Caco-2 (cell line): ENCODE measurements around the gene ADD1. TPM values are rescaled to one million over a fixed set of nuclear protein-coding genes. Genes with fewer than 3 reads are reported as not detected.

Source experiments
- BruUV-seq: library from RNA; stranded (reverse); fragments of 400-500 nt; replicated peaks from 2 replicates; lab custom pipeline; 2021; lab: Mats Ljungman, UMichigan
- CTCF ChIA-PET: fragments of 300-600 bp; sonication (Branson Sonifier 250); formaldehyde crosslinking; loops from one replicate; lab custom pipeline; 2022; ENCODE audit warnings: antibody characterized with exemption; lab: Charles Lee
- POLR2A ChIA-PET: fragments of 300-600 bp; sonication (Branson Sonifier 250); formaldehyde crosslinking; loops from one replicate; lab custom pipeline; 2022; ENCODE audit warnings: antibody characterized with exemption; lab: Charles Lee
- DNase-seq, 2 experiments: peaks; one replicate each; pipeline versions ENCODE4 v3.0.0 to v3.0.0-alpha.2; 2020 to 2022
- H3K27me3 ChIP-seq: replicated peaks from 2 replicates; pipeline ENCODE4 v1.6.0; 2011; ENCODE audit warnings: low read length; ENCODE audit not compliant: control insufficient read depth, insufficient read depth
- H3K36me3 ChIP-seq: 2 replicates; pipeline ENCODE4 v1.5.1; 2011; ENCODE audit warnings: low read length; ENCODE audit not compliant: control insufficient read depth, insufficient read depth
- H3K4me1 ChIP-seq: fragments of 250-450 bp; sonication (Bioruptor Pico); 2 replicates; pipeline ENCODE4 v1.5.1; 2020; ENCODE audit warnings: mild to moderate bottlenecking
- H3K4me3 ChIP-seq: 2 replicates; pipeline ENCODE4 v1.5.1; 2011; ENCODE audit warnings: low read depth, mild to moderate bottlenecking, control low read depth, low read length
- H3K9me3 ChIP-seq: fragments of 250-450 bp; sonication (Bioruptor Pico); 2 replicates; pipeline ENCODE4 v1.5.1; 2020; ENCODE audit warnings: mild to moderate bottlenecking, moderate library complexity
- H3K27ac Mint-ChIP-seq: one replicate; pipeline ENCODE4 v1.8.0; 2022; ENCODE audit warnings: mixed read lengths; ENCODE audit not compliant: unreplicated experiment
- H3K27me3 Mint-ChIP-seq: one replicate; pipeline ENCODE4 v1.8.0; 2022; ENCODE audit warnings: mixed read lengths; ENCODE audit not compliant: insufficient read depth, unreplicated experiment
- H3K36me3 Mint-ChIP-seq: one replicate; pipeline ENCODE4 v1.8.0; 2022; ENCODE audit warnings: mild to moderate bottlenecking, mixed read lengths; ENCODE audit not compliant: insufficient read depth, unreplicated experiment
- H3K4me1 Mint-ChIP-seq: one replicate; pipeline ENCODE4 v1.8.0; 2022; ENCODE audit warnings: low read depth, mixed read lengths; ENCODE audit not compliant: unreplicated experiment
- H3K4me3 Mint-ChIP-seq: one replicate; pipeline ENCODE4 v1.8.0; 2022; ENCODE audit warnings: mild to moderate bottlenecking, moderate library complexity, mixed read lengths; ENCODE audit not compliant: unreplicated experiment
- H3K9me3 Mint-ChIP-seq: one replicate; pipeline ENCODE4 v1.8.0; 2022; ENCODE audit warnings: mixed read lengths; ENCODE audit not compliant: unreplicated experiment
- intact Hi-C: fragments of 100-400 bp; cut with micrococcal nuclease; formaldehyde crosslinking; loops from one replicate; pipeline ENCODE4 v1.10.0; 2022; ENCODE audit not compliant: unreplicated experiment
- total RNA-seq: library from RNA; stranded (reverse); gene quantifications from 2 replicates; pipeline ENCODE4 v1.2.3, GENCODE V29; 2022
- TF ChIP-seq, protein P1 (sequence below), 2 experiments: fragments of 200-600 bp in 1 of 2; IDR thresholded peaks; 1 replicate in 1 of 2; 2 replicates in 1 of 2; pipeline versions ENCODE4 v1.5.1 to v1.8.0; 2011 to 2022; ENCODE audit warnings: antibody characterized with exemption in 1 of 2, control low read depth in 1 of 2, inconsistent platforms in 1 of 2, low read depth in 1 of 2, low read length in 1 of 2, mild to moderate bottlenecking in 1 of 2, moderate library complexity in 1 of 2; ENCODE audit not compliant: insufficient read depth in 1 of 2, severe bottlenecking in 1 of 2, unreplicated experiment in 1 of 2

Gene ADD1
- total RNA-seq, 1 experiment from 2014 or later = 242 TPM

DNA sequence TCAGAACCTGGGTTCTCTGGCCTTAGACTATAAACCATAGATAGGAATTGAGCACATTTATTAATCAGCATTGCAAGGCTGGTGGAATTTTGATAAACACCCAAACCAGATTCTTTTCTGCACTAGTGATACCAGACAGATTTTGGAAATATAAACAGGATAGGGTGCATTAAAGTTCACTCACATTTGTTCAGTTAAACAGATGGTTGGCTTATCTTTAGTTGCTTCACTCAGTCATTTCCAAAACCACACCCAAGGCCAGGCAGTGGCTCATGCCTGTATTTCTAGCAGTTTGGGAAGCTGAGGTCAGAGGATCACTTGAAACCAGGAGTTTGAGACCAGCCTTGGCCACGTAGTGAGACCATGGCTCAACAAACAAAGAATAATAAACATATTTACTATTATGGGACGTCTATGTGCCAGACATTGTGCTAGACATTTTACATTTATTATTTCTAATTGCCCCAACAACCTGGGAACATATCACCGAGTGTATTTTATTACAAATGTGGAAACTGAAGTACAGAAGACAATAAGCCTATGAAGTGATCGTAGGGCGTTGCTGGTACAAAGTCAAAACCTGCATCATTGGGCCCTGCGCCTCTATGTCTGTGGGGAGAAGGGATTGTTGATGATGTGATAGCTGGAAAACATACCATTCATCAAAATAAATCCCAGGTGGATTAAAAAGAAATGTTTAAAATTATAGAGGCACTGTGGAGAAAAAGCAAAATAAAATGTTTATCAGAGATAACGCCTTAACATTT, 15.0 kb downstream of the ADD1 start:
- TF ChIP-seq, protein P1, sequence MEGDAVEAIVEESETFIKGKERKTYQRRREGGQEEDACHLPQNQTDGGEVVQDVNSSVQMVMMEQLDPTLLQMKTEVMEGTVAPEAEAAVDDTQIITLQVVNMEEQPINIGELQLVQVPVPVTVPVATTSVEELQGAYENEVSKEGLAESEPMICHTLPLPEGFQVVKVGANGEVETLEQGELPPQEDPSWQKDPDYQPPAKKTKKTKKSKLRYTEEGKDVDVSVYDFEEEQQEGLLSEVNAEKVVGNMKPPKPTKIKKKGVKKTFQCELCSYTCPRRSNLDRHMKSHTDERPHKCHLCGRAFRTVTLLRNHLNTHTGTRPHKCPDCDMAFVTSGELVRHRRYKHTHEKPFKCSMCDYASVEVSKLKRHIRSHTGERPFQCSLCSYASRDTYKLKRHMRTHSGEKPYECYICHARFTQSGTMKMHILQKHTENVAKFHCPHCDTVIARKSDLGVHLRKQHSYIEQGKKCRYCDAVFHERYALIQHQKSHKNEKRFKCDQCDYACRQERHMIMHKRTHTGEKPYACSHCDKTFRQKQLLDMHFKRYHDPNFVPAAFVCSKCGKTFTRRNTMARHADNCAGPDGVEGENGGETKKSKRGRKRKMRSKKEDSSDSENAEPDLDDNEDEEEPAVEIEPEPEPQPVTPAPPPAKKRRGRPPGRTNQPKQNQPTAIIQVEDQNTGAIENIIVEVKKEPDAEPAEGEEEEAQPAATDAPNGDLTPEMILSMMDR (IDR thresholded peaks at IDR 0.05; ENCODE audit: insufficient read depth in 1 of 2, low read depth in 1 of 2, low read length in 1 of 2, severe bottlenecking in 1 of 2, unreplicated experiment in 1 of 2) = no peak
- Mint-ChIP-seq H3K36me3 (peaks cover 31% of the 10 kb centered on the region), H3K9me3 (no peaks in the 10 kb centered on the region), H3K27me3 (no peaks in the 10 kb centered on the region), H3K27ac (peak overlapping the region; percentile 39), H3K4me1 (peaks cover 58% of the 10 kb centered on the region), H3K4me3 (no peak overlapping the region)
- H3K27me3 ChIP-seq = no peaks in the 10 kb centered on the region
- DNase-seq = no peak
- intact Hi-C loops = no loop called here
- no TSS peak for BruUV-seq
- CTCF ChIA-PET = no interaction called here
- no peaks in the 10 kb centered on the region for H3K9me3 ChIP-seq
- H3K36me3 ChIP-seq = no peaks in the 10 kb centered on the region
- no peak overlapping the region for H3K4me3 ChIP-seq
- H3K4me1 ChIP-seq = peaks cover 65% of the 10 kb centered on the region
- POLR2A ChIA-PET = no interaction called here

DNA sequence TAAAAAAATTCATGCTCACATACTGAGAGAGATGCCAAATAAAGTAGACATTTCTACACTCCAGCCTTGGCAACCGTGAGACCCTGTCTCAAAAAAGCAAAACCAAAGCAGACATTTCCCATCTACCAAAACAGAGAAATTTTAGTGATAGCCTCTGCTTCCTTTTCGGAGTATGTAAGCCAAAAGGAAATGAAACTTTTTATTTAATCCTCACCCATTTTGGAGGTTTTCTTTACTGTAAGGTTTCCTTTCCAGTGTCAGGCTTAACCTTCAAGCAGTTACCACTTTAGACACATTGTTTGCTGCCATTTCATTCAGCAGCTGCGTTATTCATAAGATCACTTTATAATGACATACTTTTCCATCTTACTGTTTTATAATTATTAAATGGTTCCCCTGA, 15.9 kb downstream of the ADD1 start:
- intact Hi-C loops = no loop called here
- Histone ChIP-seq H3K4me3 (no peak overlapping the region), H3K9me3 (no peaks in the 10 kb centered on the region), H3K4me1 (peaks cover 71% of the 10 kb centered on the region), H3K36me3 (no peaks in the 10 kb centered on the region), H3K27me3 (no peaks in the 10 kb centered on the region)
- Mint-ChIP-seq H3K4me3 (peak overlapping the region; percentile 69), H3K27me3 (no peaks in the 10 kb centered on the region), H3K9me3 (no peaks in the 10 kb centered on the region), H3K27ac (peak overlapping the region; percentile 91), H3K4me1 (peaks cover 56% of the 10 kb centered on the region), H3K36me3 (peaks cover 26% of the 10 kb centered on the region)
- TF ChIP-seq, protein P1 (IDR thresholded peaks at IDR 0.05; ENCODE audit: insufficient read depth in 1 of 2, low read depth in 1 of 2, low read length in 1 of 2, severe bottlenecking in 1 of 2, unreplicated experiment in 1 of 2) = no peak
- ChIA-PET POLR2A (no interaction called here), CTCF (no interaction called here)
- BruUV-seq = no TSS peak
- no peak for DNase-seq

DNA sequence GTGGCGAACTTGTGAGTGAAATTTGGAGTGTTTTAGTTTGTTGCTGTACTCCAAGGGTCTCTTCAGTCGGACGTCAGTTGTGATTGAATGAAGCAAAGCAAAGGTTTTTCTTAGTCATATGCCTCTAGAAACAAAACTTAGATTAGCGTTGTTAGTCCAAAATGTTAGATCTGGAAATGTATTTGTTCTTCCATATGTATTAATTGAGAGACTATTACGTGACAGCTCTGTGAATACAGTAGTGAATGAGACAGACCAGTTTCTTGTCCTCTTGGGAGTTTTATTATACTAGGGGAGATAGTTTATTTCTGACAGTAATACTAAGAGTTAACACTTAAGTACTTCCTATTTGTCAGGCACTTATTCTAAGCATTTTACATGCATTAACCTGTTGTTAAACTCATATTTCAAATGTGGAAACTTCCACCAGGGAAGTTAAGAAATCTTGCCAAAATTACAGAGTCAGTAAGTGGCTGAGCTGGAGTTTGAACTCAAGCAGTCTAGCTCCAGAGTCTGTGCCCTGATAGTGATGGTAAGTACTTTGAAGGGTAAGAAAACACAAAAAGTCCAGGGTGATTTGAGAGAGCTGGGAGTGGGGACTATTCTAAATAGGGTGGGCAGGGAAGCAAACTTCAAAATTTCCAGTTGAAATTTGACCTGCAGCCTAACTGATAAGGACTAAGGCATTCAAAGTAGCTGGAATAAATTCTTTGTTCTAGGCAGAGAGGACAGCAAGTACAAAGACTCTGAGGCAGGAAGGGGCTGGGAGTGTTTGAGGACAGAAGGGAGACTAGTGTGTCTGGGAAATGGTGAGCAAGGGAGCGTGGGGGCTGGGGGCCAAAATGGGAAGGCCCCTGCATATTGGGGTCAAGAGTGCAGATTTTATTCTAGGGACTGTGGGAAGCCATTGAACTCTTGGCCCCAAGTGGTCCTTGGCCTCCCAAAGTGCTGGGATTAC, 17.0 kb downstream of the ADD1 start:
- H3K9me3 Mint-ChIP-seq = no peaks in the 10 kb centered on the region
- H3K4me1 Mint-ChIP-seq = peaks cover 56% of the 10 kb centered on the region
- intact Hi-C loops = loop anchor here (5.0 kb wide), 1 partner anchor 47 kb away; no protein-coding TSS in a partner anchor
- H3K36me3 ChIP-seq = no peaks in the 10 kb centered on the region
- H3K27me3 ChIP-seq = no peaks in the 10 kb centered on the region
- H3K4me3 ChIP-seq = no peak overlapping the region
- H3K27ac Mint-ChIP-seq = peak overlapping the region; percentile 91
- TF ChIP-seq, protein P1 (IDR thresholded peaks at IDR 0.05; ENCODE audit: insufficient read depth in 1 of 2, low read depth in 1 of 2, low read length in 1 of 2, severe bottlenecking in 1 of 2, unreplicated experiment in 1 of 2) = no peak
- ChIA-PET POLR2A (interaction anchor here (0.6 kb wide), 1 partner anchor 22 kb away, joined by 3 read pairs; no protein-coding TSS in a partner anchor), CTCF (interaction anchor here (0.6 to 1.0 kb wide), 2 partner anchors 11 to 20 kb away, joined by 3 to 4 read pairs; no protein-coding TSS in a partner anchor)
- no TSS peak for BruUV-seq
- H3K9me3 ChIP-seq = no peaks in the 10 kb centered on the region
- peak overlapping the region; percentile 69 for H3K4me3 Mint-ChIP-seq
- DNase-seq = peak; percentile 64 to 81
- no peaks in the 10 kb centered on the region for H3K27me3 Mint-ChIP-seq
- H3K4me1 ChIP-seq = peaks cover 83% of the 10 kb centered on the region
- H3K36me3 Mint-ChIP-seq = peaks cover 14% of the 10 kb centered on the region
